ENCODE measurements around the gene TRPC4AP.

DNA sequence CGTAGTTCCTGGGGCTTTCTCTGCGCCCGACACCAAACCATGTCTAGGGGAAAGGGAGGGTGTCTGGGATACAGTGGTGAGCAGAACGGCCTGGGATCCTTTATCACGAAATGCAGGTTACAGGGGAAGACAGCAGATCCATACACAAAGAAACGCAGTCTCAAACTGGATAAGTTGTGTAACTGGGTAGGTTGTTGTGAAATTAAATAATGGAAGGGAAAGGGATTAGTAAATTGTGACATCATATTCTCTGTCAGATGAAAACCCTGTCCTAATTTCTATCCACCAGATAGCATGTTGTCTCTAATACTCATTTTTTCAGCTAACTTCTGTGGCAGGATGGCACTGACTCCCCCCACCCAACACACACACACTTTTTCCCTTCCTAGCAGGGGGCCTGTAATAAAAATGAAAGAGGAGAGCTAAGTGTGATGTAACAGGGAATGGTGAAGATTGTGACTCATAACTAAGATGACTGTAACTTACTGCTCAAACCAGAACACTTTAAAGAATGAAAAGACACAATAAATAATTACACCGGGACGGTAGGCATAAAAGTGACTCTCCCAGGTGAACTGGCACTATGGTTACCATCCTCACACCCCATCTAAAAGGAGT lies 769 bp upstream of the TRPC4AP start:
- TF ChIP-seq, protein P1, sequence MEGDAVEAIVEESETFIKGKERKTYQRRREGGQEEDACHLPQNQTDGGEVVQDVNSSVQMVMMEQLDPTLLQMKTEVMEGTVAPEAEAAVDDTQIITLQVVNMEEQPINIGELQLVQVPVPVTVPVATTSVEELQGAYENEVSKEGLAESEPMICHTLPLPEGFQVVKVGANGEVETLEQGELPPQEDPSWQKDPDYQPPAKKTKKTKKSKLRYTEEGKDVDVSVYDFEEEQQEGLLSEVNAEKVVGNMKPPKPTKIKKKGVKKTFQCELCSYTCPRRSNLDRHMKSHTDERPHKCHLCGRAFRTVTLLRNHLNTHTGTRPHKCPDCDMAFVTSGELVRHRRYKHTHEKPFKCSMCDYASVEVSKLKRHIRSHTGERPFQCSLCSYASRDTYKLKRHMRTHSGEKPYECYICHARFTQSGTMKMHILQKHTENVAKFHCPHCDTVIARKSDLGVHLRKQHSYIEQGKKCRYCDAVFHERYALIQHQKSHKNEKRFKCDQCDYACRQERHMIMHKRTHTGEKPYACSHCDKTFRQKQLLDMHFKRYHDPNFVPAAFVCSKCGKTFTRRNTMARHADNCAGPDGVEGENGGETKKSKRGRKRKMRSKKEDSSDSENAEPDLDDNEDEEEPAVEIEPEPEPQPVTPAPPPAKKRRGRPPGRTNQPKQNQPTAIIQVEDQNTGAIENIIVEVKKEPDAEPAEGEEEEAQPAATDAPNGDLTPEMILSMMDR (IDR thresholded peaks at IDR 0.05), result no peak
- TF ChIP-seq POLR2A (IDR thresholded peaks at IDR 0.05), result no peak
